Epithelial cell of prostate (primary cell): ENCODE results near the gene CELA1.

ENCODE experiments used
- DNase-seq: peaks from one replicate; pipeline ENCODE4 v3.0.0-alpha.2; 2011; ENCODE audit warnings: low read depth, low spot score
- H3K27ac ChIP-seq: fragments of 450-650 bp; 2 replicates; pipeline ENCODE4 v1.5.1; 2017; ENCODE audit warnings: mild to moderate bottlenecking

The CELA1 gene

DNA sequence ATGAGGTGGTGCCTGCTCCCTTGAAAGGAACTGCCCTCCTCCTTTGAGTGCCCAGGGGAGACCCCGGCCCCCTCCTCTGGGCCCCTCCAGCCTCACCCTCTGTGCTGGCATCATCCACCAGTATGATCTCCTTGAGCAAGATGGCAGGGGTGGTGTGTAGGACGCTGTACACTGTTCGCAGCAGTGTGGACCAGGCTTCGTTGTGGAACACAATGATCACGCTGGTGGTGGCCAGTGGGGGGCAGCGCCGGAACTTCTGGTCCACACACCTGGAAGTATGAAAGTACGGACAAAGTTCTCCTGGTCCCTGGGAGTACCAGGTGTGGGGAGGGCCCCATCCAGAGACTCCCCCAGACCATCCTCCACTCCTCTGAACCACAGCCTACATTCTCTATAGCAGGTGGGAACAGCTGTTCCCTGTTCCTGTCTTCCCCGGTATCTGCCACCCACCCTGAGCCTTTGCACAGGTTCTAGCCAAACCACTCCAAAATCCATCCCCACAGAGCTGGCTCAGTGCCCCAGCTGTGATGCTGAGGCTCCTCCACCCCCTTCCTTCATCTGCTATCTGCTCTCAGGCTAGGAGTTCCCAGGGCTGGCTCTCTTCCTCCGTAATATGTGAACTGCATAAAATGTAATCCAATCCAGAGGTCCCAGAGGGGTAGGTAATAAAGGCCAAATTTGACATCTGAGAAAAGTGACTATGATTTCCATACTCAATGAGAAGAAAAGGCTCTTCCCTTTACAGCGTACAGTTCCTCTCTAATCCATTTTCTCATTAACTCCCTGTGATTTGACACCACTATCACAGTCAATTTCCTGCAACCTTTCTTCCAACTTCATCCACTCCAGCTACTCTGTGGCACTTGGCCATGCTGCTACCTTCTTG, 30.9 kb upstream of the CELA1 start:
- no peak overlapping the region for H3K27ac ChIP-seq
- DNase-seq, result no peak

DNA sequence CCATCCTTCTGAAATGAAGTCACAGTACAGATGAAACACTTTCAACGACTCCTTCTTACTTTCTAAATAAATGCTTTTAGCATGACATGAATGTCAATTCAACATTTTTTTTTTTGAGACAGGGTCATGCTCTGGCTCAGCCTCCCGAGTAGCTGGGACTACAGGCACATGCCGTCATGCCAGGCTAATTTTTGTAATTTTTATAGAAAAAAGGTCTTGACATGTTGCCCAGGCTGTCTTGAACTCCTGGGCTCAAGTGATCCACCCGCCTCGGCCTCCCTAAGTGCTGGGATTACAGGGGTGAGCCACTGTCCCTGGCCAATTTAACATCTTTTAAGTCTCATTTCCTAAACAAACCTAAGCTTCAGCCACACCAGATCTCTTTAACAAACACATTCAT, 28.4 kb upstream of the CELA1 start:
- H3K27ac ChIP-seq, result no peak overlapping the region
- DNase-seq, result no peak

DNA sequence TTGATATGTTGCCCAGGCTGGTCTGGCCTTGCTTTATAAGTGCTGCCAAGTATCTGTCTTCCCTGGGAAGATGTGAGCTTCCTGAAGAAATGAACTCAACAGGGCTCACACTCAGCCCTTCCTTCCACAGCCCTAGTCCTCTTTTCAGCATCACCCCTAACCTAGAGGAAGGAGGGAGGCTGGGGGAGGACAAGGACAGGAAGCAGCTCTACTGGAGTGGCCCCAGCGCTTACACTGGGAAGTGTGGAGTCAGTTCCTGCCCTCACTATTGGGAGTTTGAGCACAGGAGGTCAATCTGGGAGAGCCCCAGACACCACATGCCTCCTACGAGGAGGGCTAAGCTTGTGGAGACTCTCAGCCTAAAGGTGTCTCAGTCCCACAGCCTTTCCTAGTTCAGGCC, 27.9 kb upstream of the CELA1 start:
- H3K27ac ChIP-seq, result no peak overlapping the region
- DNase-seq, result no peak

DNA sequence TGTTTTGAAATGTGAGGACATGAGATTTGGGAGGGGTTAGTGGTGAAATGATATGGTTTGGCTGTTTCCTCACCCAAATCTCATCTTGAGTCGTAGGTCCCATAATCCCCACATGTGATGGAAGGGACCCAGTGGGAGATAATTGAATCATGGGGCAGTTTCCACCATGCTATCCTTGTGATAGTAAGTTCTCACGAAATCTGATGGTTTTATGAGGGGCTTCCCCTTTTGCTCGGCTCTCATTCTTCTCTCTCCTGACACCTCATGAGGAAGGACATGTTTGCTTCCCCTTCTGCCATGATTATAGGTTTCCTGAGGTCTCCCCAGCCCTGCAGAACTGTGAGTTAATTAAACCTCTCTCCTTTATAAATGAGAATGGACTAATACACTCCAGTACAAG, 26.7 kb upstream of the CELA1 start:
- H3K27ac ChIP-seq, result no peak overlapping the region
- no peak for DNase-seq

GRCh38 chr12:51372021-51372420, 25.5 kb upstream of the CELA1 start:
- peak overlapping the region; percentile 78 for H3K27ac ChIP-seq

DNA sequence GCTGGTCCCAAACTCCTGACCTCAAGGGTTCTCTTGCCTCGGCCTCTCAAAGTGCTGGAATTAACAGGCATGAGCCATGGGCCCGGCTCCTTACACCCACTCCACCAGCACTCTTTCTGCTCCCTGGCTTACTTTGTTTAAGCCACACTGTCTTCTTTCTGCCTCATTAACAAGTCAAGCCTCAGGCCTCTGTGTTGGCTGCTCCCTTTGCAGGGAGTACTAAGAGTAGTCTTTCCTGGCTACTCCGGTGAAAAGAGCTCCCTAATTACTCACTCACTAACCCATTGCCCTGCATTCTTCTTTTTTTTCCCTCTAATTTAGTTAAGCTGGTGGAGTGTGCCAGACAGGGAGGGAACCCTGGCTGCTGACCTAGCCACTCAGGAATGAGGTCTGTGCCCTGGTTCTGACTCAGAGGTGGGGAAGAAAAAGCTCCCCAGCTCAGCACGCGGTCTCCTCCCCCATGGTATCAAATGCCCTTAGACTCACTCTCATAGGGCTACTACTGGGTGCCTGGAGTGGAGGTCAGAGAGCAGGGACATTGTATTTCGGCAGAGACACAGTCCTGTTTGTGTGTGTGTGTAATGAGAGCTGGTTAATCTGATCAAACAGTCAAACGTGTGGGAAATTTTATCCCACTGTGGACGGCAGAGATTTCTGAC, 24.9 kb upstream of the CELA1 start:
- DNase-seq, result peak; percentile 61

More at GRCh38 chr12:51372021-51372420, 25.5 kb upstream of the CELA1 start:
- no peak for DNase-seq

DNA sequence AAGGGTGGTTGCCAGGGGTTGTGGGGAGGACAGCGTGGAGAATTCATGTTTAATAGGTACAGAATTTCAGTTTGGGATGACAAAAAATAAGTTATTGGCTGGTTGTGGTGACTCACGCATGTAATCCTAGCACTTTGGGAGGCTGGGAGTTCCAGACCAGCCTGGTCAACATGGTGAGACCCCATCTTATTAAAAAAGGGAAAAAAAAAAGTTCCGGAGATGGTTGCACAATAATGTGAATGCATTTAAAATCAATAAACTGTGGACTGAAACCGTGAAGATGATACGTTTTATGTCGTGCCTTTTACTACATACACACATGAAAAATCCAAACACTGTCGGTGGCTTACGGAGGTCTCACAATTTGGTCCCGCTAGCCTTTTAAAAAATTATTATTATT, 24.2 kb upstream of the CELA1 start:
- H3K27ac ChIP-seq, result peak overlapping the region; percentile 78
- no peak for DNase-seq

More for the DNA sequence above, 24.9 kb upstream of the CELA1 start:
- H3K27ac ChIP-seq, result peak overlapping the region; percentile 78

DNA sequence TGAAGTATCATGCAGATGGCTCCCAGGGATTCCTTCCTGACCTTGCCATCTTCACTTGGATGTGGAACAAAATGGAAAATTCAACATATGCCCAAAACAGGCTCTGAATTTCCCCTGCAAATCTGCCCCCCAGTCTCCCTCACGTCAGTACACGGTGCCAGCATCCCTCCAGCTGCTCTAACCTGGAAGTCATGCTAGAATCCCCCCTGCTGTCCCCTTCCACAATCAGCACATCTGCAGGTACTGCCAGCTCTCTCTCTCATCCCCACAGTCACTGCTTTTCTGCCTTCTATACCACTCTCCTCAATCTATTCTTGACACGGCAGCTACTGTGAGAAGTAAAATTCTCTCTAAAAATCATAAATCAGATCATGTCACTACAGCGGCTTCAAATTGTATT, 23.1 kb upstream of the CELA1 start:
- H3K27ac ChIP-seq, result no peak overlapping the region
- no peak for DNase-seq

DNA sequence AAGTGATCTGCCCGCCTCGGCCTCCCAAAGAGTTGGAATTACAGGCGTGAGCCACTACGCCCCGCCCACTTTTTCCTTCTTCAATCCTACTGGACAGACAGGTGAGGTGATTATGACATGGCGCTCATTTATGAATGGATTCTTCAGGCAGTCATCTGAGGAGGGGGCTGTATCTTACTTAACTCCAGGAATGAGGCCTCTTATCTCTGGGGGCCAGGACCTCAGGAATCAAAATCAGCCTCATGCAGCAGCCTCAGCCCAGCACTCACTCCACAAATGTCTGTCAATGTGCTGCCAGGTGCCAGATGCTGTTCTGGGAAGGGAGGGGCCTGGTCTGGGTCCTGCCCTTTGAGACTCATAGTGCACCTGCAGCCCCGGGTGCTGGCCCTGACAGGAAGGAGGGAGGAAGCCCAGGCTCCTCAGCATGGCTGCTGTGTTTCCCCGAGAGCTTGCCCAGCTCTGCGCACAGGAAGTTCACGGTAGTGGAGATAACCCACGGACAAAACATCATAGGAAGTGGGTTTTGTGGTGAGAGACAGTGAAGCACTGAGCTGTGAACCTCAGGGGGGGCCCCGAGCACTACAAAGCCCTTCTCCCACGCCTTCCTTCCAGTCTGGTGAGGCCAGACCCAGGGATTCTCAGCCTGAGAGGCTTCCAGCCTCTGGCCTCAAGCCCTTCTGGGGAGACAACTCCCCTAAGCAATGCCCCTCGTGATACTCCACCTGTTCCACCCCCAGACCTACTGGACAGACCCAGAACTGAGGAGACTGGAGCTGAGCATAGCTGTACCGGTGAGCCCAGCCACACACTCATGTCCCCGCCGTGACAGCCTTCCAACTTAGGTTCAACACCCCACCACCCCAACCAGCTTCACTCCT, 22.4 kb upstream of the CELA1 start:
- no peak for DNase-seq
- H3K27ac ChIP-seq, result no peak overlapping the region

DNA sequence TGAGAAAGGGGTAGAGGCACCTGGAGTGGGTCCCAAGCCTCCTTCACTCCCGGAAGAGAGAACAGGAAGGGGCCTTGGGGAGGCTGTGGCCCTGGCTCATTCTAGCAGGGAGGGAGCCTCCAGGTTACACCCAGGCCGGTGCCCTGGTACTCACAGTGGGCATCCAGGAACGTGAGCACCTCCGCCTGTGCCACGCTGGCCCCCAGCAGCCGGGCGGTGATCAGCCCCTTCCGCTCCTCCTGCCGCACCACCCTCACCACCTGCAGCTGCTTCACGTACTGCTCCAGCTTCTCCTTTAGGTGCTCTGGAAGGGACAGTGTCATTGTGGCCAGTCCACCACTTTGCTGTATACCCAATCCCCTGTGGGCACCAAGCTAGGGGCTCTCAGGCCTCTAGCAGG, 18.8 kb upstream of the CELA1 start:
- no peak overlapping the region for H3K27ac ChIP-seq

GRCh38 chr12:51364001-51364400, 17.5 kb upstream of the CELA1 start:
- H3K27ac ChIP-seq, result no peak overlapping the region
- DNase-seq, result no peak

More for the DNA sequence above, 18.8 kb upstream of the CELA1 start:
- DNase-seq, result no peak

DNA sequence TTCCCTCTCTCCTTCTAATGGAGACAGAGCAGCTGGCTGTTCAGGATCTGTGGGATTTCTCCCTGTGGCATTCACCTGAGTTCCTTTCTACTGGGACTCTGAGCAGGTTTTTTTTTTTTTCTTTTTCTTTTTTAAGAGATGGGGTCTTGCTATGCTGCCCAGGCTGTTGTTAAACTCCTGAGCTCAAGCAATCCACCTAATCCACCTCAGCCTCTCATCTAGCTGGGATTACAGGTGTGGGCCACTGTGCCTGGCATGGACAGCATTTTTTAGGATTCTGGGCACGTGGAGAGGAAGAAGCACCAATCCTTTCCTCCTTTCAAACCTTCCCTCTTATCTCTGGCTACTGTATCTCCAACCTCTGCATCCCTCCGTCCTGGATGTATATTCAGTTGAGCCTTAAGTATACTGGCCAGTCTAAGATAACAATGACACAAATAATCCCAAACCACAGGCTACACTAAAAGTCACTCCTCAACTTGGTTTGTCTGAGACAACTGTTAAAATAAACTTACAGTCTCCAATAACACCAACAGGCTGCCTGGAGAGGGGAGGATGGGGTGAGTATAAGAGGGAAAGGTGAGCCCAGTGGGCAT, 16.4 kb upstream of the CELA1 start:
- H3K27ac ChIP-seq, result no peak overlapping the region
- no peak for DNase-seq

- DNase-seq, result no peak
- H3K27ac ChIP-seq, result no peak overlapping the region
Observed at GRCh38 chr12:51362307-51362706, 15.8 kb upstream of the CELA1 start.

DNA sequence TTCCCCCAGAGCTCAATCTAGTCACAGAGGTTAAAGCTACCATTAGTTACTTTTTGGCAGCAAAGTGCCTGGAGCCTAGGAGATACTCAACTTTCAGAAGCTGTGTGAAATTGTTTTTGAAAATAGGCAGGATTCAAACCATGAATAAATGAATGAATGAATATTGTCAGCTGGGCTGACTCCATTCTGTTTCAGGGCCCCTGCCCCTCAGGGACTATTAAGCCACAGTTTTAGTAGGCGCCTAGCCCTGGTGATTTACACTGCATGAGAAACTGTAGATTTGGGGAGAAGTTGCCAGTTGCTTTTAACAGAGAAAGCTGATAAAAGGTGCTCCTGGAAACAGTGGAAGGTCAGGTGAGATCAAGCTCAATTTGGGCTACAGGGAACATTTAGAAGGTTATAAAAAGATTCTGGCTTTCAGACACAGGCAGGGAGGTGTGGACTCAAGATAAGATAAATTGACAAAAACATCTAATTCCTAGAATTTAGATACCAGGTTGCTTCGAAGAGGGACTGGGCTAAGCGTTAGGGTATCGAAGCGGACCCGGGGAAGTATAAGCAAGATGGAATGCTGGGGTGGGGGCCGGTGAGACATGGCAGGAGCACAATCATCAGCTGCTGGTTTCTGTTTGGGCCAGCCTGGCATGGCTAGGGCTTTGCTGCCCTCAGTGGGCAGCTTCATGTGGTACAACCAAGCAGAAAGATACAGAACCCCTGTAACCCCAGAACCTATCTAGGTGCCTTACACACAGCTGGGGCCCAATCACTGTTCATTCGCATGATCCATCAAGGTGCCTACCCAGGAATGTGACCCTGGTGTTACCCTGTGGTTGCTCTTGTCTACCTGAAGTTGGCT, 14.9 kb upstream of the CELA1 start:
- no peak overlapping the region for H3K27ac ChIP-seq
- no peak for DNase-seq

DNA sequence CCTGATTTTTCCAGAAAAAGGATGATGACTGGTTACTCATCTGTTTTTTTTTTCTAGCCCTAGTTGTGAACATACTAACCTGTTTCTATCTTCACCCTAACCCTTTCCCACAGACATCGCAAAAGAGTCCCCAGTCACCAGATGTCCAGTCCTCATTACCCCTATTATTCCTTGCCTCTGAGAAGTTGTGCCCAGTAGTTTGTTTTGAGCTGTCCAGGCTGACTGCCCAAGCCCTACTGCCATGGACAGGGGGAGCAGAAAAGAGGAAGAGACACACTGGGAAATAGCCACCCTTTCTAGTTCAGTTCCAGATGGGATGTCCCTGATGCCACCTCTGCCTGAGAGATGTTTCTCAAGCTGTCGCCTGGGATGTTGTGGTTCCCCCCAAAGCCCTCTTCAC, 13.8 kb upstream of the CELA1 start:
- H3K27ac ChIP-seq, result no peak overlapping the region
- no peak for DNase-seq

DNA sequence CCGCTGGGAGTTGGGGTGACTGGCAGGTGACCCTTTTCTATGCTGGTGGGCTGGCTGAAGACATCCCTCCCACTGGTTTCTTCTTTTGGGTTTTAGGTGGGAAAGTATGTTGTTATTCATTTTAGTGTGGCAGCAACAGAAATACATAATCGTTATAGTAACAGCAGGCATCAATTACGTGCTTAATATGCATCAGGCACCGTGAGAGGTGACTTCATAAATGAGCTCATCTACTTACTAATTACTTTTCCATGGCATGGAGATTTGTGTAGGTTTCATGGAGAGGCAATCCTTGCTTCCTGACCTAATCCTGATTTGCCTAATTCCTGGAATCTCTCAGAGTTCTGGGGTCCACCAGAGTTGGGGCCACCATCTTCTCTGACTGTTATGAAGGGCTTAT, 13.4 kb upstream of the CELA1 start:
- H3K27ac ChIP-seq, result no peak overlapping the region
- DNase-seq, result no peak

GRCh38 chr12:51358496-51358895, 12.0 kb upstream of the CELA1 start:
- DNase-seq, result no peak
- no peak overlapping the region for H3K27ac ChIP-seq

DNA sequence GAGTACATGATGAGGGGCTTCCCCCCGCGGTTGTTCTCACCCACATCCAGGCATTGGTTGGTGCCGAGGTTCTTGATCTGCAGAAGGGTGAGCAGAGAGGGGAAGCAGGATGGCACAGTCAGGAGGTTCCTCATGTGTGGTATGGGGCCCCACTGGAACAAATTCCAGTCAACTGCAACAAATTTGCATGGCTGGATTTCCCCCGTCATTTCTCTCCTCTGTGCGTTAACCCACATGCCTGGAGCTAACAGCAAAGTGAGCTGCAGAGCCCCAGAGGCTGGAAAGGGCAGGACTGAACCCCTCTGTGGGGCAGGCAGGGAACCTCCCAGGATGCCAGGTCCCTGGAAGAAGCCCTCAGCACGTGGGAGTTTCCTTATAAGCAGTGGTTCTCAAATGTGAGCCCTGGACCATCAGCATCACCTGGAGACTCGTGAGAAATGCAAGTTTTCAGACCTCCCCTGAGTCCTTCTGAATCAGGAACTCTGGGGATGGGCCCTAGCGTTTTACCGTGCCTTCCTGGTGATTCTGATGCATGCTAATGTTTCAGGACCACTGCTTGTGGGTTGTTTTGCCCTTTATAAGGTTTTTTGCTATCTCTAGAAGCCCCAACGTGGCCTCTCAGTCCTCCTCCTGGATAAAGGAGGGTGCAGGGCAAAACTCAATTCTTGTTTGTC, 11.0 kb upstream of the CELA1 start:
- no peak overlapping the region for H3K27ac ChIP-seq
- no peak for DNase-seq
